Liver (tissue), 9 donors: ENCODE data around the gene RAB3C. TPM values are rescaled to one million over a fixed set of nuclear protein-coding genes. Genes with fewer than 3 reads are reported as not detected.

Experiments used
- DNase-seq: peaks from one replicate; pipeline ENCODE4 v3.0.0-alpha.2; 2017; ENCODE audit warnings: low spot score
- H3K27ac ChIP-seq, 2 donors: one replicate each; pipeline ENCODE4 v1.7.0; 2013; ENCODE audit warnings: inconsistent platforms in 2 of 2, low read length in 2 of 2, control low read depth in 1 of 2, low read depth in 1 of 2, mild to moderate bottlenecking in 1 of 2
- H3K27me3 ChIP-seq, 4 donors: one replicate each; pipeline versions ENCODE4 v1.6.1 to v1.7.0; 2013; ENCODE audit warnings: low read length in 3 of 4, inconsistent platforms in 1 of 4, mild to moderate bottlenecking in 1 of 4, moderate library complexity in 1 of 4; ENCODE audit not compliant: control insufficient read depth in 4 of 4, insufficient read depth in 4 of 4
- H3K36me3 ChIP-seq, 4 donors: one replicate each; pipeline versions ENCODE4 v1.6.1 to v1.7.0; 2013; ENCODE audit warnings: low read length in 3 of 4, mild to moderate bottlenecking in 3 of 4, low read depth in 1 of 4, moderate library complexity in 1 of 4; ENCODE audit not compliant: control insufficient read depth in 4 of 4, insufficient read depth in 3 of 4
- H3K4me1 ChIP-seq, 4 donors: one replicate each; pipeline versions ENCODE4 v1.6.1 to v1.7.0; 2013; ENCODE audit warnings: low read length in 3 of 4, mild to moderate bottlenecking in 3 of 4, moderate library complexity in 1 of 4; ENCODE audit not compliant: control insufficient read depth in 4 of 4, insufficient read depth in 4 of 4
- H3K4me3 ChIP-seq, 3 donors: one replicate each; pipeline versions ENCODE4 v1.6.1 to v1.7.0; 2013; ENCODE audit warnings: low read length in 3 of 3, control low read depth in 1 of 3, low read depth in 1 of 3, mild to moderate bottlenecking in 1 of 3
- H3K9ac ChIP-seq, 2 donors: one replicate each; pipeline ENCODE4 v1.7.0; 2013; ENCODE audit warnings: low read length in 2 of 2, mild to moderate bottlenecking in 2 of 2, moderate library complexity in 2 of 2, control low read depth in 1 of 2, low read depth in 1 of 2
- H3K9me3 ChIP-seq, 4 donors: one replicate each; pipeline versions ENCODE4 v1.6.1 to v1.7.0; 2013; ENCODE audit warnings: low read length in 3 of 4; ENCODE audit not compliant: control insufficient read depth in 4 of 4
- EGR1 ChIP-seq, 2 donors: IDR thresholded peaks; 2 replicates each; pipeline ENCODE4 v1.6.1; 2016 to 2018; ENCODE audit warnings: antibody characterized with exemption in 2 of 2, low read depth in 2 of 2
- FOXA1 ChIP-seq: IDR thresholded peaks from 2 replicates; pipeline ENCODE4 v1.6.1; 2016; ENCODE audit warnings: antibody characterized with exemption
- FOXA2 ChIP-seq: IDR thresholded peaks from 2 replicates; pipeline ENCODE4 v1.6.1; 2016; ENCODE audit warnings: antibody characterized with exemption
- GABPA ChIP-seq, 2 donors: IDR thresholded peaks in 1 of 2; conservative IDR thresholded peaks in 1 of 2; 2 replicates each; pipeline ENCODE4 v1.6.1; 2016; ENCODE audit warnings: antibody characterized with exemption in 2 of 2, mild to moderate bottlenecking in 1 of 2, moderate library complexity in 1 of 2
- HNF4A ChIP-seq, 2 donors: conservative IDR thresholded peaks; 2 replicates each; pipeline ENCODE4 v1.6.1; 2016; ENCODE audit warnings: antibody characterized with exemption in 2 of 2, mild to moderate bottlenecking in 2 of 2
- HNF4G ChIP-seq: IDR thresholded peaks from 2 replicates; pipeline ENCODE4 v1.6.1; 2016; ENCODE audit warnings: antibody characterized with exemption
- JUND ChIP-seq, 2 donors: IDR thresholded peaks; 2 replicates each; pipeline ENCODE4 v1.6.1; 2016; ENCODE audit warnings: antibody characterized with exemption in 2 of 2
- NR2F2 ChIP-seq: IDR thresholded peaks from 2 replicates; pipeline ENCODE4 v1.6.1; 2016; ENCODE audit warnings: antibody characterized with exemption
- RAD21 ChIP-seq, 2 donors: IDR thresholded peaks; 2 replicates each; pipeline ENCODE4 v1.6.1; 2016; ENCODE audit warnings: antibody characterized with exemption in 2 of 2, mild to moderate bottlenecking in 2 of 2
- RXRA ChIP-seq, 2 donors: IDR thresholded peaks; 2 replicates each; pipeline ENCODE4 v1.6.1; 2017 to 2018; ENCODE audit warnings: antibody characterized with exemption in 2 of 2, mild to moderate bottlenecking in 1 of 2
- SP1 ChIP-seq: IDR thresholded peaks from 2 replicates; pipeline ENCODE4 v1.6.1; 2018; ENCODE audit warnings: antibody characterized with exemption, mild to moderate bottlenecking
- TAF1 ChIP-seq: conservative IDR thresholded peaks from 2 replicates; pipeline ENCODE4 v1.6.1; 2016; ENCODE audit warnings: antibody characterized with exemption, mild to moderate bottlenecking
- YY1 ChIP-seq: IDR thresholded peaks from 2 replicates; pipeline ENCODE4 v1.6.1; 2016; ENCODE audit warnings: antibody characterized with exemption, mild to moderate bottlenecking
- WGBS: extraction: QIAGEN DNeasy Blood & Tissue Kit; methylation state at CpG from one replicate; pipeline ENCODE4 v1.1.7; 2013; 5-methylcytosine and 5-hydroxymethylcytosine counted together
- polyA plus RNA-seq, 2 donors: library from polyadenylated mRNA; stranded (reverse) in 1 of 2; unstranded in 1 of 2; fragments of 200-250 nt in 1 of 2; fragments of >200 nt in 1 of 2; fragmentation: Nextera tagmentation in 1 of 2; extraction: Ambion mirVana in 1 of 2; gene quantifications; one replicate each; pipeline versions ENCODE4 v1.2.1 to v1.2.3, GENCODE V29; 2013 to 2015
- total RNA-seq, 2 donors: library from RNA; depleted of rRNA; stranded (reverse); fragments of >200 nt; gene quantifications; one replicate each; pipeline ENCODE4 v1.2.3, GENCODE V29; 2014
- TF ChIP-seq, protein P1 (sequence below): IDR thresholded peaks from 2 replicates; pipeline ENCODE4 v1.6.1; 2016; ENCODE audit warnings: antibody characterized with exemption
- TF ChIP-seq, protein P2 (sequence below): IDR thresholded peaks from 2 replicates; pipeline ENCODE4 v1.6.1; 2016; ENCODE audit warnings: antibody characterized with exemption, mild to moderate bottlenecking
- TF ChIP-seq, protein P3 (sequence below): IDR thresholded peaks from 2 replicates; pipeline ENCODE4 v1.6.1; 2016; ENCODE audit warnings: antibody characterized with exemption
- TF ChIP-seq, protein P4 (sequence below): IDR thresholded peaks from 2 replicates; pipeline ENCODE4 v1.6.1; 2016; ENCODE audit warnings: antibody characterized with exemption
- TF ChIP-seq, protein P5 (sequence below): fragments of 150-350 bp; IDR thresholded peaks from 2 replicates; pipeline ENCODE4 v1.5.1; 2017; ENCODE audit warnings: improper control_type of control experiment, low read depth, low read length; ENCODE audit not compliant: missing input control
- donor health status: healthy.
- donor health status: healthy.
- donor health status: healthy.
- donor health status: healthy.
- donor health status: healthy.

The RAB3C gene
- total and polyA plus RNA-seq, 4 donors, result 0.72 to 4.6 (median 1.3) TPM

DNA sequence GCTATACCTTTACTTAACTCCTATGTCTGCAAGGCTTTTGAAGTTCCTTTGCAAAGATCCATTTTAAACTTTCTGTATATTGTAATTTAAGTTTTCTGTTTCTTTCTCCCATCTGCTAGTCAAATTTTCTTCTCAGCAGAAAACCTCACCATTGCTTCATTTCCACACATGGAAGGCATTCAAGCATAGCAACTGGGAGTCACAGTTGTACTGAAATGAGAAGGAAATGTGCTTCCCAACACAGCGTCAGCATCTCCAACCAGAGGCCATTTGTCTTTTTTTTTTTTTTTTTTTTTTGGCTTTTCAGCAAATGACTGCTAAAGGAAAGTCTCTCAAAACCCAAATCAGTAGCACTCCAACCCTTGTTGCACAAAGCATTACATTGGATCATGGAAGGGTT lies 92.5 kb downstream of the RAB3C start:
- 81% methylated on average over 1 of the region's 1 CpG for WGBS
- no peak for DNase-seq
- Histone ChIP-seq H3K36me3 (no peaks in the 10 kb centered on the region), H3K9me3 (no peaks in the 10 kb centered on the region), H3K4me3 (no peak overlapping the region), H3K27me3 (no peaks in the 10 kb centered on the region), H3K9ac (no peak overlapping the region), H3K27ac (no peak overlapping the region), H3K4me1 (no peaks in the 10 kb centered on the region)
- TF ChIP-seq, protein P1, sequence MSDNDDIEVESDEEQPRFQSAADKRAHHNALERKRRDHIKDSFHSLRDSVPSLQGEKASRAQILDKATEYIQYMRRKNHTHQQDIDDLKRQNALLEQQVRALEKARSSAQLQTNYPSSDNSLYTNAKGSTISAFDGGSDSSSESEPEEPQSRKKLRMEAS, result no peak
- TF ChIP-seq HNF4A (conservative IDR thresholded peaks at IDR 0.05), result no peak
- TF ChIP-seq, protein P2, sequence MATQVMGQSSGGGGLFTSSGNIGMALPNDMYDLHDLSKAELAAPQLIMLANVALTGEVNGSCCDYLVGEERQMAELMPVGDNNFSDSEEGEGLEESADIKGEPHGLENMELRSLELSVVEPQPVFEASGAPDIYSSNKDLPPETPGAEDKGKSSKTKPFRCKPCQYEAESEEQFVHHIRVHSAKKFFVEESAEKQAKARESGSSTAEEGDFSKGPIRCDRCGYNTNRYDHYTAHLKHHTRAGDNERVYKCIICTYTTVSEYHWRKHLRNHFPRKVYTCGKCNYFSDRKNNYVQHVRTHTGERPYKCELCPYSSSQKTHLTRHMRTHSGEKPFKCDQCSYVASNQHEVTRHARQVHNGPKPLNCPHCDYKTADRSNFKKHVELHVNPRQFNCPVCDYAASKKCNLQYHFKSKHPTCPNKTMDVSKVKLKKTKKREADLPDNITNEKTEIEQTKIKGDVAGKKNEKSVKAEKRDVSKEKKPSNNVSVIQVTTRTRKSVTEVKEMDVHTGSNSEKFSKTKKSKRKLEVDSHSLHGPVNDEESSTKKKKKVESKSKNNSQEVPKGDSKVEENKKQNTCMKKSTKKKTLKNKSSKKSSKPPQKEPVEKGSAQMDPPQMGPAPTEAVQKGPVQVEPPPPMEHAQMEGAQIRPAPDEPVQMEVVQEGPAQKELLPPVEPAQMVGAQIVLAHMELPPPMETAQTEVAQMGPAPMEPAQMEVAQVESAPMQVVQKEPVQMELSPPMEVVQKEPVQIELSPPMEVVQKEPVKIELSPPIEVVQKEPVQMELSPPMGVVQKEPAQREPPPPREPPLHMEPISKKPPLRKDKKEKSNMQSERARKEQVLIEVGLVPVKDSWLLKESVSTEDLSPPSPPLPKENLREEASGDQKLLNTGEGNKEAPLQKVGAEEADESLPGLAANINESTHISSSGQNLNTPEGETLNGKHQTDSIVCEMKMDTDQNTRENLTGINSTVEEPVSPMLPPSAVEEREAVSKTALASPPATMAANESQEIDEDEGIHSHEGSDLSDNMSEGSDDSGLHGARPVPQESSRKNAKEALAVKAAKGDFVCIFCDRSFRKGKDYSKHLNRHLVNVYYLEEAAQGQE, result no peak
- no peak for TF ChIP-seq RXRA (IDR thresholded peaks at IDR 0.05)
- no peak for TF ChIP-seq EGR1 (IDR thresholded peaks at IDR 0.05; ENCODE audit: low read depth in 2 of 2)
- TF ChIP-seq HNF4G, result no peak
- TF ChIP-seq TAF1, result no peak
- no peak for TF ChIP-seq YY1
- TF ChIP-seq JUND (IDR thresholded peaks at IDR 0.05), result no peak
- no peak for TF ChIP-seq FOXA2
- TF ChIP-seq, protein P3, sequence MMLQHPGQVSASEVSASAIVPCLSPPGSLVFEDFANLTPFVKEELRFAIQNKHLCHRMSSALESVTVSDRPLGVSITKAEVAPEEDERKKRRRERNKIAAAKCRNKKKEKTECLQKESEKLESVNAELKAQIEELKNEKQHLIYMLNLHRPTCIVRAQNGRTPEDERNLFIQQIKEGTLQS, result no peak
- no peak for TF ChIP-seq FOXA1
- no peak for TF ChIP-seq GABPA (IDR thresholded peaks at IDR 0.05 in 1 of 2, conservative IDR thresholded peaks at IDR 0.05 in 1 of 2)
- TF ChIP-seq, protein P4, sequence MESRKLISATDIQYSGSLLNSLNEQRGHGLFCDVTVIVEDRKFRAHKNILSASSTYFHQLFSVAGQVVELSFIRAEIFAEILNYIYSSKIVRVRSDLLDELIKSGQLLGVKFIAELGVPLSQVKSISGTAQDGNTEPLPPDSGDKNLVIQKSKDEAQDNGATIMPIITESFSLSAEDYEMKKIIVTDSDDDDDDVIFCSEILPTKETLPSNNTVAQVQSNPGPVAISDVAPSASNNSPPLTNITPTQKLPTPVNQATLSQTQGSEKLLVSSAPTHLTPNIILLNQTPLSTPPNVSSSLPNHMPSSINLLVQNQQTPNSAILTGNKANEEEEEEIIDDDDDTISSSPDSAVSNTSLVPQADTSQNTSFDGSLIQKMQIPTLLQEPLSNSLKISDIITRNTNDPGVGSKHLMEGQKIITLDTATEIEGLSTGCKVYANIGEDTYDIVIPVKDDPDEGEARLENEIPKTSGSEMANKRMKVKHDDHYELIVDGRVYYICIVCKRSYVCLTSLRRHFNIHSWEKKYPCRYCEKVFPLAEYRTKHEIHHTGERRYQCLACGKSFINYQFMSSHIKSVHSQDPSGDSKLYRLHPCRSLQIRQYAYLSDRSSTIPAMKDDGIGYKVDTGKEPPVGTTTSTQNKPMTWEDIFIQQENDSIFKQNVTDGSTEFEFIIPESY, result no peak
- TF ChIP-seq, protein P5, sequence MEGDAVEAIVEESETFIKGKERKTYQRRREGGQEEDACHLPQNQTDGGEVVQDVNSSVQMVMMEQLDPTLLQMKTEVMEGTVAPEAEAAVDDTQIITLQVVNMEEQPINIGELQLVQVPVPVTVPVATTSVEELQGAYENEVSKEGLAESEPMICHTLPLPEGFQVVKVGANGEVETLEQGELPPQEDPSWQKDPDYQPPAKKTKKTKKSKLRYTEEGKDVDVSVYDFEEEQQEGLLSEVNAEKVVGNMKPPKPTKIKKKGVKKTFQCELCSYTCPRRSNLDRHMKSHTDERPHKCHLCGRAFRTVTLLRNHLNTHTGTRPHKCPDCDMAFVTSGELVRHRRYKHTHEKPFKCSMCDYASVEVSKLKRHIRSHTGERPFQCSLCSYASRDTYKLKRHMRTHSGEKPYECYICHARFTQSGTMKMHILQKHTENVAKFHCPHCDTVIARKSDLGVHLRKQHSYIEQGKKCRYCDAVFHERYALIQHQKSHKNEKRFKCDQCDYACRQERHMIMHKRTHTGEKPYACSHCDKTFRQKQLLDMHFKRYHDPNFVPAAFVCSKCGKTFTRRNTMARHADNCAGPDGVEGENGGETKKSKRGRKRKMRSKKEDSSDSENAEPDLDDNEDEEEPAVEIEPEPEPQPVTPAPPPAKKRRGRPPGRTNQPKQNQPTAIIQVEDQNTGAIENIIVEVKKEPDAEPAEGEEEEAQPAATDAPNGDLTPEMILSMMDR, result no peak
- TF ChIP-seq RAD21 (IDR thresholded peaks at IDR 0.05), result no peak
- TF ChIP-seq NR2F2, result no peak
- TF ChIP-seq SP1, result no peak
